HepG2 (cell line): ENCODE measurements around the gene COMMD7. TPM values are rescaled to one million over a fixed set of nuclear protein-coding genes. Genes with fewer than 3 reads are reported as not detected.

Experiments used
- ATAD3A ChIP-seq: sonication (generic); formaldehyde crosslinking; IDR thresholded peaks from 2 replicates; pipeline ENCODE4 v1.4.0; 2020; ENCODE audit warnings: missing genetic modification reagents
- ATF3 ChIP-seq: sonication (generic); formaldehyde crosslinking; IDR thresholded peaks from 2 replicates; pipeline ENCODE4 v1.4.0; 2020; ENCODE audit warnings: missing genetic modification reagents
- HOXD1 ChIP-seq: sonication (generic); formaldehyde crosslinking; IDR thresholded peaks from 2 replicates; pipeline ENCODE4 v1.5.0; 2020; ENCODE audit warnings: missing genetic modification reagents
- LCORL ChIP-seq, 2 experiments: fragments of 450-650 bp in 1 of 2; sonication (generic) in 1 of 2; formaldehyde crosslinking in 1 of 2; IDR thresholded peaks; 2 replicates each; pipeline versions ENCODE4 v1.5.0 to v1.6.1; 2017 to 2020; ENCODE audit warnings: antibody characterized with exemption in 1 of 2, missing genetic modification reagents in 1 of 2
- MEF2D ChIP-seq: sonication (generic); formaldehyde crosslinking; IDR thresholded peaks from 2 replicates; pipeline ENCODE4 v1.5.1; 2020; ENCODE audit warnings: mild to moderate bottlenecking, missing genetic modification reagents
- MYPOP ChIP-seq: sonication (generic); formaldehyde crosslinking; IDR thresholded peaks from 2 replicates; pipeline ENCODE4 v1.8.1; 2023; ENCODE audit warnings: mild to moderate bottlenecking, moderate library complexity, missing genetic modification reagents
- NCOA2 ChIP-seq: sonication (generic); formaldehyde crosslinking; IDR thresholded peaks from 2 replicates; pipeline ENCODE4 v1.8.0; 2022; ENCODE audit warnings: inconsistent platforms
- NCOA5 ChIP-seq: sonication (generic); formaldehyde crosslinking; IDR thresholded peaks from 2 replicates; pipeline ENCODE4 v1.4.0; 2020; ENCODE audit warnings: missing genetic modification reagents
- PLRG1 ChIP-seq: fragments of 450-650 bp; conservative IDR thresholded peaks from 2 replicates; pipeline ENCODE4 v1.6.1; 2016
- RNF2 ChIP-seq: fragments of 450-650 bp; conservative IDR thresholded peaks from 2 replicates; pipeline ENCODE4 v1.6.1; 2016; ENCODE audit warnings: low read depth
- SIX4 ChIP-seq: sonication (generic); formaldehyde crosslinking; IDR thresholded peaks from 2 replicates; pipeline ENCODE4 v1.4.0; 2020; ENCODE audit warnings: missing genetic modification reagents
- SPEN ChIP-seq: sonication (generic); formaldehyde crosslinking; IDR thresholded peaks from 2 replicates; pipeline ENCODE4 v1.5.1; 2020; ENCODE audit warnings: low read depth, mild to moderate bottlenecking, missing genetic modification reagents
- TARDBP ChIP-seq: sonication (generic); formaldehyde crosslinking; IDR thresholded peaks from 2 replicates; pipeline ENCODE4 v1.8.0; 2022; ENCODE audit warnings: mild to moderate bottlenecking, missing genetic modification reagents
- THRA ChIP-seq: sonication (generic); formaldehyde crosslinking; IDR thresholded peaks from 2 replicates; pipeline ENCODE4 v1.4.0; 2020; ENCODE audit warnings: missing genetic modification reagents, borderline replicate concordance
- ZNF263 ChIP-seq: sonication (generic); formaldehyde crosslinking; IDR thresholded peaks from 2 replicates; pipeline ENCODE4 v1.4.0; 2020; ENCODE audit warnings: missing genetic modification reagents
- ZNF383 ChIP-seq: sonication (generic); formaldehyde crosslinking; IDR thresholded peaks from 2 replicates; pipeline ENCODE4 v1.4.0; 2020; ENCODE audit warnings: missing genetic modification reagents, mild to moderate bottlenecking, borderline replicate concordance
- ZNF746 ChIP-seq: sonication (generic); formaldehyde crosslinking; IDR thresholded peaks from 2 replicates; pipeline ENCODE4 v1.8.0; 2022; ENCODE audit warnings: mild to moderate bottlenecking, missing genetic modification reagents
- ZSCAN31 ChIP-seq: sonication (generic); formaldehyde crosslinking; IDR thresholded peaks from 2 replicates; pipeline ENCODE4 v1.5.0; 2020; ENCODE audit warnings: low read depth, mild to moderate bottlenecking, missing genetic modification reagents
- polyA plus RNA-seq, 8 experiments: library from polyadenylated mRNA; depleted of rRNA in 3 of 8; stranded (reverse) in 7 of 8; unstranded in 1 of 8; fragments of >200 nt; fragmentation: Illumina TruSeq in 4 of 8; extraction: Trizol in 4 of 8; gene quantifications; 2 replicates each; pipeline versions ENCODE4 v1.2.1 to v1.2.3, GENCODE V29; 2011 to 2016; ENCODE audit warnings: low read depth in 4 of 8, missing spikeins in 1 of 8, mixed read lengths in 1 of 8; ENCODE audit not compliant: insufficient read depth in 1 of 8
- total RNA-seq, 5 experiments: library from RNA; depleted of rRNA; stranded (reverse); fragments of >200 nt; fragmentation: Illumina TruSeq; extraction: Trizol; gene quantifications; 2 replicates each; pipeline ENCODE4 v1.2.3, GENCODE V29; 2016; ENCODE audit warnings: low read depth in 1 of 5
- TF ChIP-seq, protein P1 (sequence below): sonication (generic); formaldehyde crosslinking; IDR thresholded peaks from 2 replicates; pipeline ENCODE4 v1.4.0; 2020; ENCODE audit warnings: missing genetic modification reagents, borderline replicate concordance
- TF ChIP-seq, protein P2 (sequence below): sonication (generic); formaldehyde crosslinking; IDR thresholded peaks from 2 replicates; pipeline ENCODE4 v1.5.0; 2020; ENCODE audit warnings: mild to moderate bottlenecking, missing genetic modification reagents
- TF ChIP-seq, protein P3 (sequence below): sonication (generic); formaldehyde crosslinking; IDR thresholded peaks from 2 replicates; pipeline ENCODE4 v1.8.0; 2023; ENCODE audit warnings: mild to moderate bottlenecking, missing genetic modification reagents

COMMD7 gene
- total and polyA plus RNA-seq, 2 of the 13 experiments (the other 11 are each of a cell fraction or from before 2014, with no cell fraction given): 42.1 to 53.3 TPM

- no peak for TF ChIP-seq MYPOP (CRISPR knock-in tag)
- TF ChIP-seq, protein P1, sequence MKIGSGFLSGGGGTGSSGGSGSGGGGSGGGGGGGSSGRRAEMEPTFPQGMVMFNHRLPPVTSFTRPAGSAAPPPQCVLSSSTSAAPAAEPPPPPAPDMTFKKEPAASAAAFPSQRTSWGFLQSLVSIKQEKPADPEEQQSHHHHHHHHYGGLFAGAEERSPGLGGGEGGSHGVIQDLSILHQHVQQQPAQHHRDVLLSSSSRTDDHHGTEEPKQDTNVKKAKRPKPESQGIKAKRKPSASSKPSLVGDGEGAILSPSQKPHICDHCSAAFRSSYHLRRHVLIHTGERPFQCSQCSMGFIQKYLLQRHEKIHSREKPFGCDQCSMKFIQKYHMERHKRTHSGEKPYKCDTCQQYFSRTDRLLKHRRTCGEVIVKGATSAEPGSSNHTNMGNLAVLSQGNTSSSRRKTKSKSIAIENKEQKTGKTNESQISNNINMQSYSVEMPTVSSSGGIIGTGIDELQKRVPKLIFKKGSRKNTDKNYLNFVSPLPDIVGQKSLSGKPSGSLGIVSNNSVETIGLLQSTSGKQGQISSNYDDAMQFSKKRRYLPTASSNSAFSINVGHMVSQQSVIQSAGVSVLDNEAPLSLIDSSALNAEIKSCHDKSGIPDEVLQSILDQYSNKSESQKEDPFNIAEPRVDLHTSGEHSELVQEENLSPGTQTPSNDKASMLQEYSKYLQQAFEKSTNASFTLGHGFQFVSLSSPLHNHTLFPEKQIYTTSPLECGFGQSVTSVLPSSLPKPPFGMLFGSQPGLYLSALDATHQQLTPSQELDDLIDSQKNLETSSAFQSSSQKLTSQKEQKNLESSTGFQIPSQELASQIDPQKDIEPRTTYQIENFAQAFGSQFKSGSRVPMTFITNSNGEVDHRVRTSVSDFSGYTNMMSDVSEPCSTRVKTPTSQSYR (CRISPR knock-in tag): no peak
- no peak for TF ChIP-seq HOXD1 (CRISPR knock-in tag)
- TF ChIP-seq NCOA2: no peak
- 0 out of 2 replicates have a peak, but pooled peaks have one; percentile 23 for TF ChIP-seq SPEN (CRISPR knock-in tag)
- no peak for TF ChIP-seq THRA
- TF ChIP-seq ZSCAN31 (CRISPR knock-in tag): no peak
- TF ChIP-seq, protein P2, sequence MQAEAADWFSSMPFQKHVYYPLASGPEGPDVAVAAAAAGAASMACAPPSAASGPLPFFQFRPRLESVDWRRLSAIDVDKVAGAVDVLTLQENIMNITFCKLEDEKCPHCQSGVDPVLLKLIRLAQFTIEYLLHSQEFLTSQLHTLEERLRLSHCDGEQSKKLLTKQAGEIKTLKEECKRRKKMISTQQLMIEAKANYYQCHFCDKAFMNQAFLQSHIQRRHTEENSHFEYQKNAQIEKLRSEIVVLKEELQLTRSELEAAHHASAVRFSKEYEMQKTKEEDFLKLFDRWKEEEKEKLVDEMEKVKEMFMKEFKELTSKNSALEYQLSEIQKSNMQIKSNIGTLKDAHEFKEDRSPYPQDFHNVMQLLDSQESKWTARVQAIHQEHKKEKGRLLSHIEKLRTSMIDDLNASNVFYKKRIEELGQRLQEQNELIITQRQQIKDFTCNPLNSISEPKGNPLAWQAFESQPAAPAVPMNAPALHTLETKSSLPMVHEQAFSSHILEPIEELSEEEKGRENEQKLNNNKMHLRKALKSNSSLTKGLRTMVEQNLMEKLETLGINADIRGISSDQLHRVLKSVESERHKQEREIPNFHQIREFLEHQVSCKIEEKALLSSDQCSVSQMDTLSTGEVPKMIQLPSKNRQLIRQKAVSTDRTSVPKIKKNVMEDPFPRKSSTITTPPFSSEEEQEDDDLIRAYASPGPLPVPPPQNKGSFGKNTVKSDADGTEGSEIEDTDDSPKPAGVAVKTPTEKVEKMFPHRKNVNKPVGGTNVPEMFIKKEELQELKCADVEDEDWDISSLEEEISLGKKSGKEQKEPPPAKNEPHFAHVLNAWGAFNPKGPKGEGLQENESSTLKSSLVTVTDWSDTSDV (CRISPR knock-in tag): no peak
- no peak for TF ChIP-seq SIX4 (CRISPR knock-in tag)
- no peak for TF ChIP-seq TARDBP (CRISPR knock-in tag)
- TF ChIP-seq ZNF383: no peak
- TF ChIP-seq ATF3 (CRISPR knock-in tag): no peak
- no peak for TF ChIP-seq ATAD3A (CRISPR knock-in tag)
- no peak for TF ChIP-seq RNF2
- TF ChIP-seq, protein P3, sequence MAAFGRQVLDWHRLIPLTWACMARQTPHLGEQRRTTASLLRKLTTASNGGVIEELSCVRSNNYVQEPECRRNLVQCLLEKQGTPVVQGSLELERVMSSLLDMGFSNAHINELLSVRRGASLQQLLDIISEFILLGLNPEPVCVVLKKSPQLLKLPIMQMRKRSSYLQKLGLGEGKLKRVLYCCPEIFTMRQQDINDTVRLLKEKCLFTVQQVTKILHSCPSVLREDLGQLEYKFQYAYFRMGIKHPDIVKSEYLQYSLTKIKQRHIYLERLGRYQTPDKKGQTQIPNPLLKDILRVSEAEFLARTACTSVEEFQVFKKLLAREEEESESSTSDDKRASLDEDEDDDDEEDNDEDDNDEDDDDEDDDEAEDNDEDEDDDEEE (CRISPR knock-in tag): no peak
- TF ChIP-seq PLRG1: no peak
- TF ChIP-seq LCORL (IDR thresholded peaks at IDR 0.05): no peak
- TF ChIP-seq LCORL (CRISPR knock-in tag; IDR thresholded peaks at IDR 0.05): 0 out of 2 replicates have a peak, but pooled peaks have one; percentile 17
- no peak for TF ChIP-seq ZNF263
- TF ChIP-seq NCOA5: no peak
- no peak for TF ChIP-seq ZNF746 (CRISPR knock-in tag)
- TF ChIP-seq MEF2D (CRISPR knock-in tag): no peak
These were observed 67.9 kb downstream of the COMMD7 start (continued) for GRCh38 chr20:32675223-32675975.
